Mesenteric fat pad (tissue), 1 donor: Measurements from ENCODE around the gene LCLAT1. TPM values are rescaled to one million over a fixed set of nuclear protein-coding genes. Genes with fewer than 3 reads are reported as not detected.
"Not testable (repeated sequence)": the region's sequence is repeated elsewhere in the genome, so short reads cannot be mapped to it uniquely, and the experiment has no call there.

ENCODE experiments used
- DNase-seq: peaks from one replicate; pipeline ENCODE4 v3.0.0-alpha.2; 2020; ENCODE audit warnings: low spot score
- total RNA-seq: library from RNA; stranded (reverse); fragmentation: NEBNext Ultra II Directional; extraction: Animal tissue kit (Norgen Biotek cat#: 25700); gene quantifications from one replicate; pipeline ENCODE4 v1.2.1, GENCODE V29; 2021
- donor health status: DM: yes; HTN: yes; CAD: no.

Gene LCLAT1
- total RNA-seq, 1 donor from 2014 or later: 10.9 TPM

- no peak for DNase-seq
These were observed 192.8 kb downstream of the LCLAT1 start for GRCh38 chr2:30639836-30640235.

DNA sequence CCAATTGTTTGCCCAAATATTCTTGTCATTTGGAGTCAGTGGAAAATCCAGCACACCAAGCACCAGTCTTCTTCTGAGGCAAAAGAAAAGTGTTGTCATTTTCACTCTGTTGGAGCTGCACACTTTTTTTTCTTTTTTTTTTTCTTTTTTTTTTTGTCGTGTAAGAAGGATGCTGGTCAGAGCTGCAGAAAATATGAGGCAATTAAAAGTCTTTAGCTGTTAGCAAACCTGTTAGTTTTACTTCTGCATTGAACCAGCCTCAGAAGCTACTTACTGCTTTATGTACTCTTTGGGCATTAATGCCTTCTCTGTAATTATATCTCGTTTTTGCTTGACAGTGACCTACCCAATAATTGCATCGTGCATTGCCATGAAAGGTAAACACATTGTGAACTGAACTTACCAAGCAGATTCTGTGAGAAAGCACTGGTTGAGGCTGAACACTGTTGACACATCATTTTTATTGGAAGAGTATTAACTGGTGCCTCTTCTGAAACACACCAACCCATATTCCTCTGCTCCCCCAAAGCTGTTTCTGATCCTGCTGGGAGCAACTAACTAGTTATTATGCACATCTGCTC is 194.8 kb downstream of the LCLAT1 start:
- no peak for DNase-seq

DNA sequence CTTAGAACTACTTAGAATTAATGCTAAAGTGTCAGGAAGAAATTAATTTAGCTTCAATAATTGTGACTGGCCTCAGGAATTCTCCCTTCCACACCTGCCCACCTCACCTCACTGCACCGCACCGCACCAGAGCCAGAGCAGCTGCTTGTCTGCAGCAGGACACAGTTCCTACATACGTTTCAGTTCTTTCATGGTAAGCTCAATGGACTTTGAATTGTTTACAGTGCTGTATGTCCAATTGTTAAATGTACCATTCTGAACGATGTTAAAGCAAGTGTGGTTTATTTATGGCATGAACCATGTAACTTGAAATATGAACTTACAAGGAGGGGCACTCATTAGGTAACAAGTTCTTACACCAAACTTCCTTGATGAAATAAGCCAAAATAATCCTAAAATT is 196.0 kb downstream of the LCLAT1 start:
- DNase-seq: not testable (repeated sequence)

DNA sequence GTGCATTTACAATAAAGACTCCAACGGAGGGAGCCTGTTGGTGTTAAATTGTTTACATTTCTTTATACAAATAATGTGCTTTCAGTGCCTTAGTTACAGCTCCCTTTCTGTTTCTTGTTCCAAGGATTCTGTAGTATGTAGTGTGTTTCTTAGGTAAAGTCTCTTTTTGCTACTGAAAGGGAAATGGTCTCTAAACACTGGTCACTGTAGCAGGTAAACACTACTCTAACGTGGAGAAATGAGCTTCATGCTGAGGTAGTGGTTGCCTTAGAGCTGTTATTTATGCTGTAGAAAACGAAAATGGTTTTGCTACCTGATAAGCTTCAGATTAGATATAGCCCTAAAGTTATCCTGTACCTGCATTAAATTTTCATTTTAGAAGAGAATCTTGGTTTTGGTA is 196.6 kb downstream of the LCLAT1 start:
- no peak for DNase-seq

DNA sequence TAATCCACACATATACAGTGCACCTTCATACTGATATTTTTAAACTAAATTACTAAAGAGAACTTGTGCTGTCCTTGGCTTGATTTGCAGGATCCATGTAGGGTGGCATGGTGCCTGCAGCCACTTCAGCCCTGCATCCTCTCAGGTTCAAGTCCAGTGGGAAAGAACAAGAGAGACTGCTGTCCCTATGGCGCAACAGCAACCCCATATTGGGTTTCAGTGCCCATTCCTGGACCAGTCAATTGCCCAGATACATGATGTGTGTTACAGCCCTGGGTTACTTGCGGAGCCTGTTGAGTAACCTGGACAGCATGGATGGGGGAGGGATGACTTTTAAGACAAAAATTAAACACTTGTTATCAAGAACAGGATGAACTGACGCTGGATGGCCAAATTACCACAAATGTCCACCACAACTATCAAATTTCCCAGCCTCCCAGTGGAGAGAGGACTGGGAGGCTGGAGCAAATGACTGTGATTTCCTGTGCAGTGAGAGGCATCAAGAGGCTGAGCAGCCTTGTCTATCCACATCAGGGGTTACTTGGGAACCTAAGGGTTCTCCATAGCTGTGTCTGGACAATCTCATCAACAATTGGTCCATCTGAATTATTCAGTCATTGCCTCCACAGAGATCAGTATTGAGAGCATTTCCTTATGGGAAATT is 198.2 kb downstream of the LCLAT1 start:
- no peak for DNase-seq

GRCh38 chr2:30645745-30646119 is 198.7 kb downstream of the LCLAT1 start:
- no peak for DNase-seq

DNA sequence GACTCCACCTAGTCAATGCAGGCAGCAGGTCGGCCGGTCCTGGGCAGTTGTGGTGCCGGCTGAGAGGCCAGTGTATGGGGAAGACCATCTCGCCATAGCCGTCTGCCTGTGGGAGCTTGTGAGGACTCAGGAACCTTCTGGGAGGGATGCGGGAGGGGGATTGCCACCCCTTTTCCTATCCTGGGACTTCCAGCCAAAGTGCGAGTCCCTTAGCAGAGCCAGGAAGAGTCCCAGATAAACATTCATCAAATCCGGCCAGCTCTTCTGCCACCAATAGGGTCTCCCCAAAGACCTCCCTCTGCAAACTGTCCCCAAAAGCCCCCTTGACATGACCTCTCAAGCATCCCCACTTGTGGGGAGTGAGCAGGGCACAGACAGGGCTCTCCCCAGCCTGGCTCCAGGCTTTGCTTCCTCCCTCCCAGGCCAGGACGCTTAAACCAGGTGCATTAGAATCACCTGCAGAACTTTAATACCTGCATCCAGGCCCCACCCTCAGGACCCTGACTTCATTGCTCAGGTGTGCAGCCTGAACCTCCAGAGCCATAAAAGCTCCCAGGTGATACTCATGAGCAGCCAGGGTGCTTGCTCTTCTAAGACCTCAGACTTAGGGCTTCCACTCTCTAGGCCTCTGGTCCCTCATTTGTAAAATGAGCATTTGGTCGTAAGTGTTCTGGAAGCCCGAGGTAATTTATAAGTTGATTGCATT is 200.9 kb downstream of the LCLAT1 start:
- no peak for DNase-seq

DNA sequence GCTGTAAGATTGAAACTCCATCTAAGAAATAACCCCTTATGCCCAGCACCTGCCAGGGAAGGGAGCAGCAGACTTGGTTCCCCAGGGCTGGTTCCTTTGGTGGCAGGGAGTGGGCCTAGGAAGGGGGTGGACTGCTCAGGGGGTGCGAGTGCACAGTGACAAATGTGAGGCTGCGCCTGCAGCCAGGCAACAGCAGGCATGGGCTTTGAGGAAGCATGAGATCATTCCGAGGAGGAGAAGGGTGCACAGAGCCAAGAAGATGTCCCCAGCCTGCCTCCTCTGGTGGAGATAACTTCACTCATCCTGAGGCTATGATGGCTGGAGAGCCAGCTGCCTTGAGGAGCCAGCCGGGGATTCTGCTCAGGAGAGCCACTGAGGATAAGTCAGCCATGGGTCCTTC is 202.2 kb downstream of the LCLAT1 start:
- no peak for DNase-seq

DNA sequence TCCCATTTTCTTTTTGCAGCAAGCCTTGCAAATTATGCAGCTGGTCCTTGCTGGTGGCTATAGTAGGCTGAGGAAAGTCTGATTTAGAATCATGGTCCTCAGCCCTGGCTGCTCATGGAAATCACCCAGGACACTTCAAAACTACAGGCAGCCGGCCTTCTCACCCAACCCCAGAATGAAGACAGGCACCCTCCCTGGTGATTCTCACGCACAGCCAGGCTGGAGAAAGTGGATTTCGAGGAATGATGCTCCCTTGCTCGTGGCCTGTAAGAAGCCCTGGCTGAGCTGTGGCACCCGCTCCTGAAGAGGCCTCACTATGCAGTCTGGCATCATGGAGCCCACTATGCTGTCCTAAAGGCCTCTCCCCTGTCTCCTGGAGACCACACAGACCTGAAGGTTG is 202.8 kb downstream of the LCLAT1 start:
- DNase-seq: no peak

DNA sequence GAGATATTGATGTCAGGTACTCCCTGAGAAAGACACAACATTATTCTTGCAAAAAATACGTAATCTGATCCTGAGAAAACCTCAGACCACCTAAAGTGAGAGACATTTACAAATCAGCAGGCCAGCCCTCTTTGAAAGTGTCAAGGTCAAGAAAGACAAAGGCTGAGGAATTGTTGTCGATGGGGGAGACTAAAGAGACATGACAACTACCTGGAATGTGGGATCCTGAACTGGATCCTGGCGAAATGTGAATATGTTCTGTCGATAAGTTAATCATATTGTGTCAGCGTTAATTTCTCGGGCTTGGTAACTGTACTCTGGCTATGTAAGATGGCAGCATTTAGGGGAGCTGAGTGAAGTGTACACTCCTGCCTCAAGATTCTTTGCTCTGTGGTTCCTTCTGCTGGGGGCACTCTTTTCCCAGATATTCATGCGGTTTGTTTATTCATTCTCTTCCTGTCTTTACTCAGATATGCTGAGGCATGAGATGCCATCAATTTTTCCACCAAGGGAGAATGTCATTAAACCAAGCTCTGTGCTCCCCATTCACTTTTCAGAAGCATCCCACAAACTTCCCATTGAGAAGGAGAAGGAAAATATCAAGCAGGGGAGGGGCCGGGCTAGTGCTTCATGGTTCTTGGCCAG is 205.3 kb downstream of the LCLAT1 start:
- DNase-seq: no peak

- no peak for DNase-seq
These were observed 206.8 kb downstream of the LCLAT1 start for GRCh38 chr2:30653847-30654246.

GRCh38 chr2:30654404-30654803 is 207.4 kb downstream of the LCLAT1 start:
- DNase-seq: no peak

DNA sequence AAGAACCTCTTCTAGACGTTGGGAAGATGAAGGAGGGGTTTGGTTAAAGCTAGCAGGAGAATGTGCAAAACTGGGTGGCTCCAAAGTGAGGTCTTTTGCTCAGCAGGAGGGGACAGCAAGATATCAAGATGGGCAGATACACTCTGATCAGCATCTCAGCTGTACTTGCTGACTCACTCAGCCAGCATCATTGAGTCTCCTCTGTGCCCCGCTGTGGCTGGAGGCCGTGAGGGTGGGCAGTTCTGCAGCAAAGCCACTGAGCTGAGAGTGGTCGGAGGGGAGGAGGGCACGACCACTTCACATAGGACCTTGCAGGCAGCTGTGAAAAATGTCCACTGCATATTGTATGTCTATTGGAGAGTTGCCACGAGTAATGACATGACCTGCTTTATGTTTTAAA is 208.2 kb downstream of the LCLAT1 start:
- DNase-seq: no peak

- DNase-seq: no peak
These were observed 208.6 kb downstream of the LCLAT1 start for GRCh38 chr2:30655660-30656059.

- no peak for DNase-seq
These were observed 209.0 kb downstream of the LCLAT1 start for GRCh38 chr2:30656079-30656478.

GRCh38 chr2:30661173-30662107 is 214.4 kb downstream of the LCLAT1 start:
- DNase-seq: no peak

DNA sequence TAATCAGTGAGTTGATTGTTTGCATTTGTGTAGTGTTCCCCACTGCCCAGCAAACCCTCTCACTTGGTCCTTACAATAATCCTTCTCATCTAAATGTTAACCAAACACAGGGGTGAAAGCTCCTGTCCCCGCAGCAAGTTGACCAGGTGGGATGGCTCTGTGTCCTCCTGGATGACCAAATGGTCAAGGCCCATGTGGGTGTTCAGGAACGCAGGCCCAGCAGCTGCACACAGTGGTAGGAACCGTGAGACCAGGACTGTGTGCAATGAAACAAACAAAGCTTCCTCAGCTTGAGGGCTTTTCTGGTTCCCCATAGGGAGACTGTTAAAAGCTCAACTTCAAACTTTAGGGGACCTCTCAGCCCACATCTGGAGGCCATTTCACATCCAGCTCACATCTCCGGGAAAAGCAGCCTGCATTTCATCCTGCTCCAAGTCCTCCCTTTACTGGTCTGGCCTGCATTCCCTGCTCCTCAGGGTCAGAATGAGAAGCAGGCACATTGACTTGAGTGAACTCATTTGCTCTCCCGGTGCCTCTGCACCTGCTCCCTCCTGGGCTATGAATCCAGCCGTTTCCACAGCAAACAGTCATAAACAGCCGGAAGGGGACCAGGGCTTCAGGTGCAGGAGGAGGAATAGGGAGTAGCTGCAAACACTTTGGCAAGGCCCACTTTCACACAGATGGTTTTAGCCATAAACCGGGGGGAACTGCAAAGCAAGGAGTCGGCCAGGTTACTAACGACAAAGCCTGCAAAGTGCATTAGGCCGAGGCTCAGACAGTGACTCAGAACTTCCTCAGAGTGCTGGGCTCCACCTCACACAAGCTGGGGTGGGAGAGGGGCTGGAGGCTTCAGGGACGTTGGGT is 215.5 kb downstream of the LCLAT1 start:
- DNase-seq: no peak

DNA sequence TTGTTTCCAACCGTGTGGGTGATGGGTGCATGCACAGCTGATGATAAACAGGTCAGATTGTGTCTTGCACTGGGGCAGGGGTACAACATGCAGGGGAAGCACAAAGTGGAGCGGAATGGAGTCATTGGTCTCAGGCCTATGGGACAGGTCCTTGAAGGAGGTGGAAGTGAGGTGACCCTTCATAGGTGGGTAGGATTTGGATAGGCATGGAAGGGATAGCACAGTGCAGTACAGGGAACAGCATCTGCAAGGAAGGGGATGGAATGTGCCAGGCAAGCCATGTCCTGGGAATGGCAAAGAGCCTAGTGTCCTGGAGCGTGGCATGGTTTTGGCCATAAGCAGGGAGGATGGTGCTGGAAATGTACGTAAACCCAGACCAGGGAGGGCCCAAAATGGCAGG is 216.3 kb downstream of the LCLAT1 start:
- DNase-seq: no peak

GRCh38 chr2:30663806-30664205 is 216.8 kb downstream of the LCLAT1 start:
- DNase-seq: no peak

DNA sequence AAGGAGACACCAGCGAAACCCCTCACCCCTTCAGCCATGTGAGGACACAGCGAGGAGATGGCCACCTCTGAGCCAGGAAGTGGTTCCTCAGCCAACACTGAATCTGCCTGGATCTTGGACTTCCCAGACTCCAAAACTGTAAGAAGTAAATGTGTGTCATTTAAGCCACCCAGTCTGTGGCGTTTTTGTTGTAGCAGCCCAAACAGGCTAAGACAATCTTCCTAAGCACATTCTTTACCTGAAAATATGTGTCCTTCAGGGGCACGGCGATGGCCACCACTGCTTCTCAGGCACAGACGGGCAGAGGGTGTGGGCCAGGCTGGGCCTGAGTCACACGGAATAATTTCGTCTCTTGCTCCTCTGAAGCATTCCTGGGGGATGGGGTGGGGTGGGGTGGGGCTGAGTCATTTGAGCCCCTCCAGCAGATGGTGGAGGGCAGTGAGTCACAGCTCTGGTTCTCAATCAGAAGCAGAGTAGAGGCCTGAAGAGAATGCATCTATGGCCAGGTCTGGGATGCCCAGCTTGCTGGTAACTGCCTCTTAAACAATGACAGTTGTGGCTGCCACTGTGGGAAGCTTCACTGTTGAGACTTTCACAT is 217.8 kb downstream of the LCLAT1 start:
- DNase-seq: no peak
